H1 (cell line): ENCODE measurements around the gene GFAP. TPM values are rescaled to one million over a fixed set of nuclear protein-coding genes. Genes with fewer than 3 reads are reported as not detected.

Experiments used
- CTCF ChIA-PET: fragments of 300-600 bp; sonication (Branson Sonifier 250); formaldehyde crosslinking; loops from one replicate; lab custom pipeline; 2021; ENCODE audit not compliant: partially characterized antibody; lab: Charles Lee
- POLR2A ChIA-PET: fragments of 300-600 bp; sonication (Branson Sonifier 250); formaldehyde crosslinking; loops from one replicate; lab custom pipeline; 2021; ENCODE audit warnings: inconsistent platforms; ENCODE audit not compliant: partially characterized antibody; lab: Charles Lee
- DNase-seq, 2 experiments: peaks; one replicate each; pipeline versions ENCODE4 v3.0.0 to v3.0.0-alpha.2; 2010 to 2022; ENCODE audit warnings: low spot score in 2 of 2, low read depth in 1 of 2, mixed read lengths in 1 of 2
- FAIRE-seq: peaks from 2 replicates; lab custom pipeline; 2011; peaks lifted over from hg19 to GRCh38; lab: Jason Lieb, UNC
- H2AFZ ChIP-seq: 2 replicates; pipeline ENCODE4 v1.8.1; 2012; ENCODE audit warnings: low read length, inconsistent platforms
- H2AK5ac ChIP-seq: 2 replicates; pipeline ENCODE4 v1.6.1; 2013; ENCODE audit warnings: low read depth, low read length
- H2BK120ac ChIP-seq: replicated peaks from 2 replicates; pipeline ENCODE3; 2013; ENCODE audit warnings: low read depth, low read length, inconsistent platforms
- H2BK12ac ChIP-seq: 2 replicates; pipeline ENCODE4 v1.6.1; 2013; ENCODE audit warnings: low read depth, low read length
- H2BK15ac ChIP-seq: 2 replicates; pipeline ENCODE4 v1.6.1; 2013; ENCODE audit warnings: low read length
- H2BK20ac ChIP-seq: 2 replicates; pipeline ENCODE4 v1.6.1; 2013; ENCODE audit warnings: low read length
- H2BK5ac ChIP-seq: 2 replicates; pipeline ENCODE4 v1.6.1; 2013; ENCODE audit warnings: low read depth, low read length
- H3K14ac ChIP-seq: 2 replicates; pipeline ENCODE4 v1.6.1; 2013; ENCODE audit warnings: inconsistent platforms; ENCODE audit not compliant: insufficient read length
- H3K18ac ChIP-seq: 2 replicates; pipeline ENCODE4 v1.6.1; 2013; ENCODE audit warnings: low read length; ENCODE audit errors: extremely low read depth
- H3K23ac ChIP-seq: 2 replicates; pipeline ENCODE4 v1.6.1; 2013; ENCODE audit warnings: inconsistent platforms; ENCODE audit not compliant: insufficient read length
- H3K23me2 ChIP-seq: 2 replicates; pipeline ENCODE4 v1.6.1; 2013; ENCODE audit warnings: low read depth, low read length
- H3K27ac ChIP-seq: 2 replicates; pipeline ENCODE4 v1.6.1; 2011; ENCODE audit warnings: low read depth, low read length, inconsistent platforms
- H3K27me3 ChIP-seq, 4 experiments: replicated peaks in 1 of 4; 1 replicate in 1 of 4; 2 replicates in 3 of 4; pipeline versions ENCODE4 v1.6.1 to v1.8.1; 2011 to 2013; ENCODE audit warnings: low read length in 3 of 4, mild to moderate bottlenecking in 3 of 4, inconsistent platforms in 2 of 4, mixed read lengths in 2 of 4, moderate library complexity in 1 of 4; ENCODE audit not compliant: control insufficient read depth in 3 of 4, insufficient read depth in 3 of 4; ENCODE audit errors: extremely low read depth in 1 of 4
- H3K36me3 ChIP-seq, 4 experiments: 2 replicates each; pipeline versions ENCODE4 v1.6.1 to v1.8.1; 2011 to 2013; ENCODE audit warnings: mild to moderate bottlenecking in 4 of 4, low read length in 3 of 4, moderate library complexity in 2 of 4, control low read depth in 1 of 4, inconsistent platforms in 1 of 4; ENCODE audit not compliant: insufficient read depth in 4 of 4, control insufficient read depth in 2 of 4
- H3K4ac ChIP-seq: replicated peaks from 2 replicates; pipeline ENCODE3; 2013; ENCODE audit warnings: low read length, low read depth, mixed read lengths, inconsistent platforms; ENCODE audit not compliant: insufficient read length
- H3K4me1 ChIP-seq, 4 experiments: replicated peaks in 1 of 4; 1 replicate in 1 of 4; 2 replicates in 3 of 4; pipeline versions ENCODE4 v1.6.1 to v1.8.1; 2011 to 2013; ENCODE audit warnings: low read length in 3 of 4, inconsistent platforms in 2 of 4, mixed read lengths in 1 of 4; ENCODE audit not compliant: insufficient read depth in 4 of 4, control insufficient read depth in 3 of 4
- H3K4me2 ChIP-seq, 2 experiments: 2 replicates each; pipeline versions ENCODE4 v1.6.1 to v1.8.1; 2011 to 2013; ENCODE audit warnings: low read depth in 2 of 2, low read length in 2 of 2, control low read depth in 1 of 2, inconsistent platforms in 1 of 2, mild to moderate bottlenecking in 1 of 2; ENCODE audit not compliant: insufficient read depth in 1 of 2
- H3K4me3 ChIP-seq, 4 experiments: fragments of 200-600, 300-600 bp in 1 of 4; sonication (generic), shearing (Covaris generic), sonication (Bioruptor Twin) in 1 of 4; 2 replicates each; pipeline versions ENCODE4 v1.5.1 to v1.8.1; 2011 to 2016; ENCODE audit warnings: low read length in 4 of 4, low read depth in 3 of 4, control low read depth in 2 of 4, inconsistent platforms in 2 of 4, mild to moderate bottlenecking in 2 of 4, mixed read lengths in 1 of 4, moderate library complexity in 1 of 4; ENCODE audit not compliant: insufficient read depth in 2 of 4; ENCODE audit errors: extremely low read depth in 1 of 4
- H3K56ac ChIP-seq: replicated peaks from 2 replicates; pipeline ENCODE3; 2013; ENCODE audit warnings: low read depth, mild to moderate bottlenecking, mixed read lengths, low read length, inconsistent platforms; ENCODE audit not compliant: insufficient read length
- H3K79me1 ChIP-seq: 2 replicates; pipeline ENCODE4 v1.6.1; 2013; ENCODE audit warnings: low read depth, low read length, control low read depth
- H3K79me2 ChIP-seq, 2 experiments: 2 replicates each; pipeline versions ENCODE4 v1.6.1 to v1.8.1; 2012 to 2013; ENCODE audit warnings: low read length in 2 of 2, mild to moderate bottlenecking in 2 of 2, inconsistent platforms in 1 of 2; ENCODE audit not compliant: insufficient read depth in 2 of 2, control insufficient read depth in 1 of 2
- H3K9ac ChIP-seq, 4 experiments: replicated peaks in 1 of 4; 1 replicate in 1 of 4; 2 replicates in 3 of 4; pipeline versions ENCODE4 v1.6.1 to v1.8.1; 2011 to 2013; ENCODE audit warnings: low read depth in 3 of 4, low read length in 3 of 4, control low read depth in 2 of 4, mild to moderate bottlenecking in 2 of 4, moderate library complexity in 2 of 4, inconsistent platforms in 1 of 4; ENCODE audit errors: extremely low read depth in 1 of 4
- H3K9me3 ChIP-seq, 2 experiments: 2 replicates each; pipeline versions ENCODE4 v1.6.1 to v1.8.1; 2012 to 2013; ENCODE audit warnings: mild to moderate bottlenecking in 2 of 2, moderate library complexity in 2 of 2, control low read depth in 1 of 2, inconsistent platforms in 1 of 2, low read depth in 1 of 2, low read length in 1 of 2, mixed read lengths in 1 of 2; ENCODE audit not compliant: insufficient read depth in 2 of 2
- H4K20me1 ChIP-seq, 2 experiments: replicated peaks in 1 of 2; 2 replicates each; pipeline versions ENCODE3 to v1.8.1; 2011 to 2013; ENCODE audit warnings: inconsistent platforms in 2 of 2, low read length in 2 of 2, mild to moderate bottlenecking in 1 of 2; ENCODE audit not compliant: insufficient read depth in 2 of 2, control insufficient read depth in 1 of 2
- H4K5ac ChIP-seq: 2 replicates; pipeline ENCODE4 v1.6.1; 2013; ENCODE audit warnings: low read length, low read depth, mixed read lengths, inconsistent platforms; ENCODE audit not compliant: insufficient read length
- H4K8ac ChIP-seq: 2 replicates; pipeline ENCODE4 v1.8.0; 2013; ENCODE audit warnings: mild to moderate bottlenecking, moderate library complexity, low read length, inconsistent platforms; ENCODE audit not compliant: insufficient read depth; ENCODE audit errors: extremely low read depth
- H4K91ac ChIP-seq: replicated peaks from 2 replicates; pipeline ENCODE3; 2013; ENCODE audit warnings: low read length, mixed read lengths, inconsistent platforms; ENCODE audit not compliant: insufficient read length
- ASH2L ChIP-seq: fragments of 200-600, 300-600 bp; sonication (generic); IDR thresholded peaks from one replicate; pipeline ENCODE4 v1.7.1; 2017; ENCODE audit warnings: low read length
- BCL11A ChIP-seq, 2 experiments: IDR thresholded peaks; one replicate each; pipeline ENCODE4 v1.6.1; 2011; ENCODE audit warnings: low read depth in 2 of 2, low read length in 2 of 2, mild to moderate bottlenecking in 2 of 2
- CBX5 ChIP-seq: fragments of 300-800, 300-1000 bp; sonication (generic); IDR thresholded peaks from 2 replicates; pipeline ENCODE4 v1.7.1; 2016; ENCODE audit warnings: antibody characterized with exemption, low read length, low read depth
- CHD2 ChIP-seq: IDR thresholded peaks from 2 replicates; pipeline ENCODE4 v1.6.1; 2012; ENCODE audit warnings: low read length, improper control_type of control experiment
- CREB1 ChIP-seq: IDR thresholded peaks from 2 replicates; pipeline ENCODE4 v1.6.1; 2012; ENCODE audit warnings: inconsistent platforms
- CTBP2 ChIP-seq: IDR thresholded peaks from 2 replicates; pipeline ENCODE4 v1.7.0; 2011; ENCODE audit warnings: borderline replicate concordance, mild to moderate bottlenecking, moderate library complexity, mixed read lengths, low read length; ENCODE audit not compliant: insufficient read depth, insufficient read length
- KDM5A ChIP-seq: fragments of 200-600 bp; IDR thresholded peaks from 2 replicates; pipeline ENCODE4 v1.7.1; 2012; ENCODE audit warnings: mild to moderate bottlenecking, low read length, inconsistent platforms, mixed read lengths
- NRF1 ChIP-seq: IDR thresholded peaks from 2 replicates; pipeline ENCODE4 v1.6.1; 2011; ENCODE audit warnings: mild to moderate bottlenecking, low read depth, low read length, improper control_type of control experiment
- POLR2A ChIP-seq, 2 experiments: IDR thresholded peaks; 1 replicate in 1 of 2; 2 replicates in 1 of 2; pipeline ENCODE4 v1.6.1; 2011; ENCODE audit warnings: low read depth in 2 of 2, low read length in 2 of 2, mild to moderate bottlenecking in 2 of 2; ENCODE audit errors: control extremely low read depth in 1 of 2
- RBBP5 ChIP-seq: IDR thresholded peaks from 2 replicates; pipeline ENCODE4 v1.7.1; 2012; ENCODE audit warnings: low read depth, mild to moderate bottlenecking, inconsistent platforms, low read length, moderate library complexity, borderline replicate concordance
- SRF ChIP-seq: IDR thresholded peaks from 2 replicates; pipeline ENCODE4 v1.6.1; 2011; ENCODE audit warnings: mild to moderate bottlenecking, low read depth, low read length, moderate library complexity
- USF2 ChIP-seq: IDR thresholded peaks from 2 replicates; pipeline ENCODE4 v1.6.1; 2011; ENCODE audit warnings: low read length, improper control_type of control experiment
- whole genome bisulfite sequencing, 2 experiments: shearing (Covaris generic) in 1 of 2; methylation state at CpG; one replicate each; pipeline versions ENCODE4 v1.1.6 to v1.1.7; 2013 to 2015; ENCODE audit warnings: low lambda C conversion rate in 2 of 2, mixed read lengths in 2 of 2, inconsistent platforms in 1 of 2, low coverage in 1 of 2, missing lambda C conversion rate in 1 of 2; ENCODE audit not compliant: insufficient replicate concordance in 2 of 2, insufficient coverage in 1 of 2, insufficient read length in 1 of 2; ENCODE audit errors: extremely low coverage in 1 of 2, missing lambda C conversion rate in 1 of 2; 5-methylcytosine and 5-hydroxymethylcytosine counted together
- polyA plus RNA-seq, 7 experiments: library from polyadenylated mRNA; depleted of rRNA in 3 of 7; stranded (reverse) in 5 of 7; unstranded in 2 of 7; fragments of >200 nt in 5 of 7; fragments of 200-250 nt in 2 of 7; gene quantifications; 1 replicate in 5 of 7; 2 replicates in 1 of 7; 4 replicates in 1 of 7; pipeline versions ENCODE4 v1.2.1 to v1.2.3, GENCODE V29; 2011 to 2013; ENCODE audit warnings: missing spikeins in 2 of 7, mixed read lengths in 2 of 7
- total RNA-seq: library from RNA; stranded (reverse); fragmentation: NEBNext Ultra II Directional; extraction: Animal tissue kit (Norgen Biotek cat#: 25700); gene quantifications from 2 replicates; pipeline ENCODE4 v1.2.1, GENCODE V29; 2021
- TF ChIP-seq, protein P1 (sequence below): IDR thresholded peaks from 2 replicates; pipeline ENCODE4 v1.6.1; 2012; ENCODE audit warnings: inconsistent platforms

The GFAP gene
- total and polyA plus RNA-seq, 2 of the 8 experiments (the other 6 are each of a cell fraction or from before 2014, with no cell fraction given), result 1.3 to 1.5 TPM

GRCh38 chr17:44917456-44917855, 2.2 kb upstream of the GFAP start:
- Histone ChIP-seq H2BK20ac (no peak overlapping the region), H3K27me3 (peaks cover 0 to 9% (median 4%) of the 10 kb centered on the region in 4 experiments; a peak in 6 of 7 replicates), H3K4me3 (no peak overlapping the region), H2AFZ (no peak overlapping the region), H2BK5ac (no peak overlapping the region), H3K4me2 (no peak overlapping the region), H3K4me1 (peaks cover 6 to 15% (median 9%) of the 10 kb centered on the region in 4 experiments), H3K36me3 (no peaks in the 10 kb centered on the region), H4K91ac (no peak overlapping the region), H2BK12ac (no peak overlapping the region), H3K9ac (no peak overlapping the region), H2BK15ac (no peak overlapping the region), H3K79me1 (no peaks in the 10 kb centered on the region), H3K79me2 (no peaks in the 10 kb centered on the region), H2BK120ac (no peak overlapping the region), H3K23me2 (no peaks in the 10 kb centered on the region; the same call in 1 of the 2 replicates), H4K20me1 (no peaks in the 10 kb centered on the region), H2AK5ac (no peak overlapping the region), H4K8ac (no peak overlapping the region), H3K27ac (no peak overlapping the region), H4K5ac (no peak overlapping the region), H3K4ac (no peak overlapping the region), H3K9me3 (no peaks in the 10 kb centered on the region), H3K56ac (no peak overlapping the region), H3K23ac (no peak overlapping the region), H3K18ac (no peak overlapping the region), H3K14ac (no peak overlapping the region)
- ChIA-PET CTCF (interaction anchor here (1.3 to 13.0 kb wide), 12 partner anchors 10 to 182 kb away, joined by 4 to 243 read pairs (median 6); no protein-coding TSS in a partner anchor), POLR2A (interaction anchor here (1.6 to 1.7 kb wide), 3 partner anchors 13 to 231 kb away, joined by 4 to 8 read pairs (median 4); partner anchors contain the start of genes EFTUD2 and HEXIM1)
- WGBS, 2 experiments, result 83% methylated on average over 6 of the region's 6 CpGs; no CpG with 5 or more reads in 1 of the 2 experiments
- FAIRE-seq, result no peak
- no peak for DNase-seq
- TF ChIP-seq CHD2 (no peak), POLR2A (IDR thresholded peaks at IDR 0.05; ENCODE audit: control extremely low read depth in 1 of 2, low read depth in 2 of 2, low read length in 2 of 2) (no peak), KDM5A (no peak), NRF1 (no peak), RBBP5 (no peak), CBX5 (no peak), USF2 (no peak), CREB1 (no peak), SRF (no peak), BCL11A (IDR thresholded peaks at IDR 0.05; ENCODE audit: low read depth in 2 of 2, low read length in 2 of 2) (no peak), CTBP2 (no peak), ASH2L (no peak)
- TF ChIP-seq, protein P1, sequence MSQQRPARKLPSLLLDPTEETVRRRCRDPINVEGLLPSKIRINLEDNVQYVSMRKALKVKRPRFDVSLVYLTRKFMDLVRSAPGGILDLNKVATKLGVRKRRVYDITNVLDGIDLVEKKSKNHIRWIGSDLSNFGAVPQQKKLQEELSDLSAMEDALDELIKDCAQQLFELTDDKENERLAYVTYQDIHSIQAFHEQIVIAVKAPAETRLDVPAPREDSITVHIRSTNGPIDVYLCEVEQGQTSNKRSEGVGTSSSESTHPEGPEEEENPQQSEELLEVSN, result no peak
